K562 (cell line): ENCODE data around the gene CNKSR3. TPM values are rescaled to one million over a fixed set of nuclear protein-coding genes. Genes with fewer than 3 reads are reported as not detected.
A peak's percentile ranks its signal among the peaks of the same experiment; 100 is the strongest.
"Not testable (repeated sequence)": the region's sequence is repeated elsewhere in the genome, so short reads cannot be mapped to it uniquely, and the experiment has no call there.

Experiments used
- ATAC-seq: fragments of 200-7000 bp; cut with Tn5 transposase; 3 replicates; pipeline ENCODE4 v1.9.1; 2020; ENCODE audit warnings: moderate library complexity
- BruUV-seq: library from RNA; stranded (reverse); fragments of 400-500 nt; replicated peaks from 2 replicates; lab custom pipeline; 2021; lab: Mats Ljungman, UMichigan
- CTCF ChIA-PET: fragments of 300-600 bp; formaldehyde crosslinking; extraction: SDS; loops from one replicate; lab custom pipeline; 2021; ENCODE audit warnings: low intra/inter-chr PET ratio; lab: Yijun Ruan, JAX
- POLR2A ChIA-PET: fragments of 300-600, 350-650 bp; sonication (Branson Sonifier 250); formaldehyde crosslinking; extraction: SDS; loops from one replicate; lab custom pipeline; 2021; ENCODE audit warnings: antibody characterized with exemption, inconsistent platforms; lab: Yijun Ruan, JAX
- DNase-seq, 4 experiments: peaks; one replicate each; pipeline versions ENCODE4 v3.0.0 to v3.0.0-alpha.2; 2011 to 2018; ENCODE audit warnings: low spot score in 3 of 4, mixed read lengths in 3 of 4; ENCODE audit errors: extremely low read depth in 1 of 4
- FAIRE-seq: peaks from 2 replicates; lab custom pipeline; 2011; peaks lifted over from hg19 to GRCh38; lab: Jason Lieb, UNC
- H2AFZ ChIP-seq: 2 replicates; pipeline ENCODE4 v1.6.0; 2011; ENCODE audit warnings: low read depth, low read length, control low read depth, inconsistent platforms
- H3K27ac ChIP-seq: fragments of 200-600 bp; 3 replicates; pipeline ENCODE4 v1.8.0; 2011; ENCODE audit warnings: low read depth, mild to moderate bottlenecking, control low read depth, inconsistent platforms, low read length, moderate library complexity, mixed read lengths; ENCODE audit errors: extremely low read depth
- H3K27me3 ChIP-seq, 2 experiments: fragments of 300-600 bp in 1 of 2; 2 replicates in 1 of 2; 3 replicates in 1 of 2; pipeline versions ENCODE4 v1.6.0 to v1.8.0; 2011; ENCODE audit warnings: inconsistent platforms in 2 of 2, low read length in 2 of 2, mild to moderate bottlenecking in 1 of 2, mixed read lengths in 1 of 2, moderate library complexity in 1 of 2; ENCODE audit not compliant: control insufficient read depth in 2 of 2, insufficient read depth in 2 of 2
- H3K36me3 ChIP-seq: fragments of 300-600 bp; 3 replicates; pipeline ENCODE4 v1.8.0; 2011; ENCODE audit warnings: mild to moderate bottlenecking, low read length, inconsistent platforms; ENCODE audit not compliant: control insufficient read depth, insufficient read depth
- H3K4me1 ChIP-seq, 2 experiments: fragments of 200-600 bp in 1 of 2; replicated peaks in 1 of 2; 2 replicates in 1 of 2; 3 replicates in 1 of 2; pipeline versions ENCODE4 v1.5.1 to v1.8.0; 2011; ENCODE audit warnings: inconsistent platforms in 2 of 2, low read length in 2 of 2, mild to moderate bottlenecking in 1 of 2, mixed read lengths in 1 of 2, moderate library complexity in 1 of 2; ENCODE audit not compliant: control insufficient read depth in 2 of 2, insufficient read depth in 2 of 2
- H3K4me2 ChIP-seq: 2 replicates; pipeline ENCODE4 v1.6.1; 2011; ENCODE audit warnings: low read length, control low read depth, inconsistent platforms, mixed read lengths; ENCODE audit not compliant: insufficient read depth
- H3K4me3 ChIP-seq: fragments of 200-600 bp; sonication (generic), shearing (Covaris generic); 2 replicates; pipeline ENCODE4 v1.5.1; 2016; ENCODE audit warnings: control low read depth, inconsistent platforms
- H3K79me2 ChIP-seq: fragments of 200-600 bp; 3 replicates; pipeline ENCODE4 v1.8.0; 2011; ENCODE audit warnings: low read length, inconsistent platforms; ENCODE audit not compliant: control insufficient read depth, insufficient read depth
- H3K9ac ChIP-seq, 2 experiments: 2 replicates each; pipeline versions ENCODE4 v1.6.0 to v1.6.1; 2011; ENCODE audit warnings: low read depth in 2 of 2, low read length in 2 of 2, control low read depth in 1 of 2, inconsistent platforms in 1 of 2, mild to moderate bottlenecking in 1 of 2, mixed read lengths in 1 of 2; ENCODE audit not compliant: insufficient read depth in 1 of 2
- H3K9me1 ChIP-seq: one replicate; pipeline ENCODE4 v1.6.0; 2011; ENCODE audit warnings: inconsistent platforms, mild to moderate bottlenecking, low read length, moderate library complexity; ENCODE audit not compliant: control insufficient read depth, insufficient read depth
- H3K9me3 ChIP-seq: replicated peaks from 2 replicates; pipeline ENCODE4 v1.5.1; 2011; ENCODE audit warnings: low read depth, low read length, inconsistent platforms; ENCODE audit not compliant: control insufficient read depth, insufficient read depth
- H4K20me1 ChIP-seq: replicated peaks from 2 replicates; pipeline ENCODE4 v1.6.1; 2011; ENCODE audit warnings: low read length, inconsistent platforms, mixed read lengths; ENCODE audit not compliant: control insufficient read depth, insufficient read depth
- ADNP ChIP-seq: fragments of 200-800 bp; sonication (Bioruptor generic); IDR thresholded peaks from 2 replicates; pipeline ENCODE4 v1.6.1; 2016; ENCODE audit warnings: missing genetic modification characterization, missing compliant biosample characterization
- ARID1B ChIP-seq: fragments of 450-650 bp; IDR thresholded peaks from 2 replicates; pipeline ENCODE4 v1.6.1; 2016; ENCODE audit warnings: antibody characterized with exemption, mild to moderate bottlenecking, inconsistent platforms
- ATF7 ChIP-seq: fragments of 450-650 bp; IDR thresholded peaks from 2 replicates; pipeline ENCODE4 v1.7.1; 2014; ENCODE audit warnings: mild to moderate bottlenecking, moderate library complexity
- C11orf30 ChIP-seq: fragments of 450-650 bp; IDR thresholded peaks from 2 replicates; pipeline ENCODE4 v1.6.1; 2016; ENCODE audit warnings: low read depth, mild to moderate bottlenecking
- CBFA2T3 ChIP-seq: fragments of 450-650 bp; IDR thresholded peaks from 2 replicates; pipeline ENCODE4 v1.6.1; 2017
- CHD4 ChIP-seq: fragments of 200-600 bp; sonication (generic); IDR thresholded peaks from 3 replicates; pipeline ENCODE4 v1.6.1; 2012; ENCODE audit warnings: low read depth, mild to moderate bottlenecking, mixed read lengths, low read length, inconsistent platforms; ENCODE audit not compliant: insufficient read depth, insufficient replicate concordance, poor library complexity, severe bottlenecking
- DPF2 ChIP-seq: fragments of 450-650 bp; IDR thresholded peaks from 2 replicates; pipeline ENCODE4 v1.6.1; 2016
- HDAC2 ChIP-seq: fragments of 450-650 bp; IDR thresholded peaks from 2 replicates; pipeline ENCODE4 v1.6.1; 2016; ENCODE audit warnings: mild to moderate bottlenecking
- MAFF ChIP-seq: IDR thresholded peaks from 2 replicates; pipeline ENCODE4 v1.6.1; 2012; ENCODE audit warnings: low read length, improper control_type of control experiment
- MAFG ChIP-seq: fragments of 450-650 bp; conservative IDR thresholded peaks from 2 replicates; pipeline ENCODE4 v1.6.1; 2016; ENCODE audit warnings: missing genetic modification characterization, missing compliant biosample characterization
- MAFK ChIP-seq: IDR thresholded peaks from 2 replicates; pipeline ENCODE4 v1.6.1; 2011; ENCODE audit warnings: low read length, improper control_type of control experiment
- NFE2 ChIP-seq: IDR thresholded peaks from 2 replicates; pipeline ENCODE4 v1.6.1; 2014; ENCODE audit warnings: antibody characterized with exemption, low read depth
- PCBP2 ChIP-seq: fragments of 200-400 bp; formaldehyde crosslinking; IDR thresholded peaks from 2 replicates; pipeline ENCODE4 v1.6.1; 2018; ENCODE audit warnings: low read length, low read depth, mild to moderate bottlenecking, moderate library complexity; ENCODE audit not compliant: poor library complexity, severe bottlenecking
- PHB ChIP-seq: fragments of 250-450 bp; sonication (Bioruptor Pico); IDR thresholded peaks from 2 replicates; pipeline ENCODE4 v1.5.0; 2021
- SMARCA4 ChIP-seq: fragments of 450-650 bp; IDR thresholded peaks from 2 replicates; pipeline ENCODE4 v1.6.1; 2016
- SMARCE1 ChIP-seq: fragments of 450-650 bp; IDR thresholded peaks from 2 replicates; pipeline ENCODE4 v1.7.1; 2016; ENCODE audit warnings: mild to moderate bottlenecking
- ZNF232 ChIP-seq: sonication (generic); formaldehyde crosslinking; IDR thresholded peaks from 2 replicates; pipeline ENCODE4 v1.8.0; 2022; ENCODE audit warnings: mild to moderate bottlenecking, missing genetic modification reagents
- ZNF316 ChIP-seq: fragments of 450-650 bp; IDR thresholded peaks from 2 replicates; pipeline ENCODE4 v1.6.1; 2016
- ZNF77 ChIP-seq: fragments of 250-450 bp; sonication (Bioruptor Pico); IDR thresholded peaks from 2 replicates; pipeline ENCODE4 v1.5.0; 2020
- WGBS: fragments of 100-300 bp; shearing (Covaris generic); methylation state at CpG from one replicate; pipeline ENCODE4 v1.1.6; 2016; ENCODE audit warnings: low coverage, mixed read lengths; ENCODE audit not compliant: insufficient coverage; ENCODE audit errors: missing lambda C conversion rate; 5-methylcytosine and 5-hydroxymethylcytosine counted together
- in situ Hi-C: fragments of 300-500 bp; cut with MboI; formaldehyde crosslinking; loops from 4 replicates; pipeline ENCODE4 v1.15.0; 2018; ENCODE audit warnings: inconsistent platforms, mixed read lengths
- intact Hi-C: fragments of 100-400 bp; cut with micrococcal nuclease; formaldehyde crosslinking; loops from 2 replicates; pipeline ENCODE4 v1.14.2; 2022
- polyA plus RNA-seq, 8 experiments: library from polyadenylated mRNA; depleted of rRNA in 4 of 8; stranded (reverse) in 5 of 8; unstranded in 3 of 8; fragments of >200 nt; fragmentation: Nextera tagmentation in 2 of 8; fragmentation: Illumina TruSeq in 1 of 8; extraction: Ambion mirVana in 2 of 8; extraction: Trizol in 1 of 8; gene quantifications; 2 replicates each; pipeline versions ENCODE4 v1.2.1 to v1.2.3, GENCODE V29; 2011 to 2014; ENCODE audit warnings: inconsistent platforms in 1 of 8, missing spikeins in 1 of 8
- total RNA-seq, 7 experiments: library from RNA; depleted of rRNA in 6 of 7; stranded (reverse); fragments of >200 nt in 6 of 7; fragmentation: Illumina TruSeq in 2 of 7; extraction: Trizol in 2 of 7; gene quantifications; 2 replicates each; pipeline versions ENCODE4 v1.2.1 to v1.2.3, GENCODE V29; 2011 to 2021; ENCODE audit warnings: low replicate concordance in 1 of 7
- TF ChIP-seq, protein P1 (sequence below): fragments of 450-650 bp; formaldehyde crosslinking; IDR thresholded peaks from 2 replicates; pipeline ENCODE4 v1.4.0; 2022; ENCODE audit warnings: missing genetic modification characterization

Gene CNKSR3
- total and polyA plus RNA-seq, 9 of the 15 experiments (the other 6 are each of a cell fraction or from before 2014, with no cell fraction given) = 4.5 to 29.6 (median 9.5) TPM

DNA sequence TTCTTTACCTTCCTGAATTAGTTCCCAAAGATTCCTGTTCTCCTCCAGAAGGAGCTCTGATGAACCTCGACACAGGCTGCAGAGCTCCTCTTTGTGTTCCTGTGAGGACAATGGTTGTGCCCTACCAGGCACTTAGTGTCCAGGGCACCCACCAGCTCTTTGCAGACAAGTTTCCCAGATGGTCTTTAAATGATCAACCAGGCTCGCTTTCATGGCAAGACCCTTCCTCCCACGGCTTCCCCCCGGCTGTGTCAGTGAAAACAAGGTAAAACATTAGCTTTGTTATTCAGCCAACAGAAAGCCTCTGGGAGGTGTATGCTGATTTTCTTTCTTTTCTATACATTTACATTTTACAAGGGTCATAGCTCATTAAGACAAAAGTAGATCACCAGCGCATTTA, 32.3 kb upstream of the CNKSR3 start (continued):
- TF ChIP-seq ZNF77 (CRISPR knock-in tag) (no peak), ZNF232 (no peak), PCBP2 (no peak), PHB (CRISPR knock-in tag) (no peak)
- TF ChIP-seq, protein P1, sequence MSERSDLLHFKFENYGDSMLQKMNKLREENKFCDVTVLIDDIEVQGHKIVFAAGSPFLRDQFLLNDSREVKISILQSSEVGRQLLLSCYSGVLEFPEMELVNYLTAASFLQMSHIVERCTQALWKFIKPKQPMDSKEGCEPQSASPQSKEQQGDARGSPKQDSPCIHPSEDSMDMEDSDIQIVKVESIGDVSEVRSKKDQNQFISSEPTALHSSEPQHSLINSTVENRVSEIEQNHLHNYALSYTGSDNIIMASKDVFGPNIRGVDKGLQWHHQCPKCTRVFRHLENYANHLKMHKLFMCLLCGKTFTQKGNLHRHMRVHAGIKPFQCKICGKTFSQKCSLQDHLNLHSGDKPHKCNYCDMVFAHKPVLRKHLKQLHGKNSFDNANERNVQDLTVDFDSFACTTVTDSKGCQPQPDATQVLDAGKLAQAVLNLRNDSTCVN (CRISPR knock-in tag) = no peak
- TF ChIP-seq, all 486 proteins: peak for 0

GRCh38 chr6:154541837-154542236, 31.4 kb upstream of the CNKSR3 start:
- not testable (repeated sequence) for H3K36me3 ChIP-seq
- H3K4me1 ChIP-seq = peaks cover 7 to 11% of the 10 kb centered on the region in 2 experiments; a peak in 3 of 5 replicates
- peak; percentile 58 for TF ChIP-seq CHD4
- TF ChIP-seq ARID1B = peak; percentile 52; the same call in 1 of the 2 replicates
- TF ChIP-seq NFE2 = peak; percentile 81
- TF ChIP-seq SMARCA4 = peak; percentile 33; the same call in 1 of the 2 replicates
- peak; percentile 10; the same call in 1 of the 2 replicates for TF ChIP-seq MAFK
- TF ChIP-seq ADNP (tag) = peak; percentile 26; the same call in 1 of the 2 replicates
- peak; percentile 32; the same call in 1 of the 2 replicates for TF ChIP-seq SMARCE1
- TF ChIP-seq ATF7 = 0 out of 2 replicates have a peak, but pooled peaks have one; percentile 29
- peak; percentile 53 for TF ChIP-seq ZNF316
- TF ChIP-seq MAFF = peak; percentile 44
- TF ChIP-seq CBFA2T3 = peak; percentile 33
- peak; percentile 52; the same call in 1 of the 2 replicates for TF ChIP-seq DPF2
- TF ChIP-seq HDAC2 = 0 out of 2 replicates have a peak, but pooled peaks have one; percentile 12
- TF ChIP-seq MAFG = peak; percentile 72
- peak; percentile 72 for TF ChIP-seq C11orf30
- TF ChIP-seq, all 486 proteins: peak for 15; not testable (repeated sequence) for 471
- H2AFZ ChIP-seq = peak overlapping the region; percentile 88
- H3K4me3 ChIP-seq, H3K9me1 ChIP-seq, BruUV-seq, H4K20me1 ChIP-seq, CTCF ChIA-PET, intact Hi-C loops, H3K79me2 ChIP-seq, H3K4me2 ChIP-seq, H3K9me3 ChIP-seq, POLR2A ChIA-PET, H3K9ac ChIP-seq, in situ Hi-C loops, H3K27me3 ChIP-seq, H3K27ac ChIP-seq: not testable (repeated sequence)
- WGBS = 44% methylated on average over 15 of the region's 15 CpGs
- DNase-seq (peak in 3 of 4 experiments; percentile 27 to 40 (median 28)), ATAC-seq (peak; percentile 75), FAIRE-seq (peak; percentile 75)
